GM21423 (cell line): ENCODE measurements around the gene ETV2.
A peak's percentile ranks its signal among the peaks of the same experiment; 100 is the strongest.
"Not testable (repeated sequence)": the region's sequence is repeated elsewhere in the genome, so short reads cannot be mapped to it uniquely, and the experiment has no call there.

Source experiments
- ATAC-seq: cut with Tn5 transposase; IDR thresholded peaks from one replicate; pipeline ENCODE4 v1.9.1; 2021; ENCODE audit warnings: mild to moderate bottlenecking, moderate library complexity; ENCODE audit not compliant: unreplicated experiment

ETV2 gene

DNA sequence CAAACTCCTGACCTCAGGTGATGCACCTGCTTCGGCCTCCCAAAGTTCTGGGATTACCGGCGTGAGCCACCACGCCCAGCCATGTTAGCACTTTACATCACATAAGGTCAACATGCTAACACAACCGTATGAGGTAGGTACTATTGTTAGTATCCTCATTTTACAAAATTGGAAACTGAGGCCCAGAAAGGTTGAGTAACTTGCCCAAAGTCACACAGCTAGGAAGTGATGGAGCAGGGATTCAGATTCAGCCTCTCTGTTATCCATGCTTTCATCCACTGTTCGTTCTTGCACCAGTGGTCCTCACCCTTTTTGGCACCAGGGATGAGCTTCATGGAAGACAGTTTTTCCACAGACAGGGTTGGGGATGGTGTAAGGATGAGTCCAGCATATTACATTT is 15.2 kb downstream of the ETV2 start:
- ATAC-seq = no peak

DNA sequence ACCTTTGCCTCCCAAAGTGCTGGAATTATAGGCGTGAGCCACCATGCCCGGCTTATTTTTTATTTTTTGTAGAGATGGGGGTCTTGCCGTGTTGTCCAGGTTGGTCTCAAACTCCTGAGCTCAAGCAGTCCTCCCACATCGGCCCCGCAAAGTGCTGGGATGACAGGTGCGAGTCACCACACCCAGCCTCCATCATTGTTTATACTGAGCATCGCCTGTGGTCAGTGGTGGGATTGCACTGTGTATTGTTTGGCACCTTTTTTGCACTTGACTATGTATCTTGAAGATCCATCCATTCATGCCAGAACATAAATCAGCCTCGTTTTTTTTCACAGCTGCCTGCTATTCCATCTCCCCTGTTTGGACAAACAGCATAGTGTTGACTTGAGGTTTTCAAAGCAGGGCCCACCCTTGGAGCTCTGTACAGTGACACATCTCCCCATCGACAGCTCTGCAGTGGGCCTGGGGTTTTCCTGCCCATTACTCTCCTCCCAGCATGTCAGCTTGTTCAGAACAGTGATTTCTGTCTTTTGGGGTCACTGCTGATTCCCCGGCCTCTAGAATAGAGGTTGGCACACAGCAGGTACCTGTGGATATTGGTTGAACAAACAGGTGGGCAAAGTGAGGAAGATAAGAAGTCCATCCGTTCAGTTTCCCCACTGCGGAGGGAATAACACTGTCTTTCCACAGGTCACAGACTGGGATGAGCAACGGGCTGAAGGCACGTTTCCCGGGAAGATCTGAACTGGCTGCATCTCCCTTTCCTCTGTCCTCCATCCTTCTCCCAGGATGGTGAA is 16.6 kb downstream of the ETV2 start:
- ATAC-seq = no peak

GRCh38 chr19:35661995-35662340 is 20.4 kb downstream of the ETV2 start:
- ATAC-seq = no peak

DNA sequence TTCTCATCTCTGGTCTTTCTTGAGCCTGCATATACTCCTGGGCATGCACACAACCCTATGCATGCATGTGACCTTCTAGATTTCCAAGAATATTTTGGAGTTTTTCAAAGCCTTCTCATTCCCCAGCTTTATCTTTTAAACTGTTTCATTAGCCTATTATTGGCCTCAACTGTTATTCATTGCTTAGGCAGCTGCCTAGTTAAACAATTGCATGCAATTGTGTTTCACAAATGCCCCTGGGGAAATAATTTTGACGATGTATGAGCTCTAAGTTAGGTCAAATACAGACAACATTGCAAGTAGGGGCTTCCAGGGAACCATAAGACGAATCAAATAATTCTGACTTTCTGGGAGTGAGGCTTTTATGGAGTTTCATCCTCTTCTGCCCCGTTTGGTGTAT is 22.4 kb downstream of the ETV2 start:
- no peak for ATAC-seq

GRCh38 chr19:35665157-35665556 is 23.6 kb downstream of the ETV2 start:
- no peak for ATAC-seq

GRCh38 chr19:35665604-35666003 is 24.1 kb downstream of the ETV2 start:
- no peak for ATAC-seq

DNA sequence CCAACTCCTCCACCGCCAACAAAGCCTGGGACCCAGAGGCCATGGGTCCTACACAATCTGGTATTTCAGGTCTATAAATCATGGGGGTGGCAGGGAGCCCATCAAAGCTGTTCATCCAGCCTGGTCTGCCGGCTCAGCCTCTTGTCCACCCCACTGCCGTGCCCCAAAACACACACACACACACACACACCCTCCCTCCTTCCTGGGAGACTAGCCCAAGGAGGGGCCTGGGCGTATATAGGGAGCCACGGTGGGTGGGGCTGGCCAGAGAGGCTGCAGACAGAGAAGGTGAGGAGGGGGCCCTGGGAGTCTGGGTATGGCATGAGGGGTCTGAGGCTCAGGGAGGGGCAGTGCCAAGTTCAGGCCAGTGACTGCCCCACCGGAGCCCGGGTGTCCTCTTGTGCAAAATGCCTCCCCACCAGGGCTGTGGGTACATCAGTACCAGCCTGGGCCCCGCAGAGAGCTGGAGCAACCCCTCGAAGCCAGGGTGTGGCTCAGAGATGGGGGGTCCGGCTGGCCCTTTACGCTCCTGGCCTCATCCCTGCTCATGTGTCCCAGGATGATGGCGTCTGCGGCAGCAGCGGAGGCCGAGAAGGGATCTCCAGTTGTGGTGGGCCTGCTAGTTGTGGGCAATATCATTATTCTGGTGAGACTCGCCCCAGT is 24.8 kb downstream of the ETV2 start, which contains the start of gene UPK1A:
TSS of gene UPK1A (plus strand) at position 267 of the 663 bp plus-strand sequence. CDS start at position 563, 296 bp downstream.
- ATAC-seq = no peak

DNA sequence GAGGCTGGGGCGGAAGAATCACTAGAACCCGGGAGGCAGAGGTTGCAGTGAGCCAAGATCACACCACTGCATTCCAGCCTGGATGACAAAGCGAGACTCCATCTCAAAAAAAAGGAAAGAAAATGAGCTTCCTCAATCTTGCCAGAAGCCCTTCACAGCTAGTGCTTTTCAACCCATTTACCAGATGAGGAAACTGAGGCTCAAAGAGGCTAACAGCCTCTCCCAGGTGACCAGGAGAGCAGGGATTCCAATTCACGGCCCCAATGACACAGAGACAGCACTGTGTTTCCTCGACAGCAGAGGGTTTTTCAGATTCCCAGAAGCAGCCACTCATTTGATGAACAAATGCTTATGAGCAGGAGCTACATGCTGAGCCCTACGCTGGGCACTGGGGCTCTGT is 28.0 kb downstream of the ETV2 start:
- no peak for ATAC-seq

GRCh38 chr19:35669974-35670373 is 28.4 kb downstream of the ETV2 start:
- no peak for ATAC-seq

- no peak for ATAC-seq
Measured at GRCh38 chr19:35670686-35671085, 29.1 kb downstream of the ETV2 start.

- ATAC-seq = no peak
Measured at GRCh38 chr19:35671818-35672217, 30.3 kb downstream of the ETV2 start.

- no peak for ATAC-seq
Measured at GRCh38 chr19:35673121-35673804, 31.7 kb downstream of the ETV2 start.

DNA sequence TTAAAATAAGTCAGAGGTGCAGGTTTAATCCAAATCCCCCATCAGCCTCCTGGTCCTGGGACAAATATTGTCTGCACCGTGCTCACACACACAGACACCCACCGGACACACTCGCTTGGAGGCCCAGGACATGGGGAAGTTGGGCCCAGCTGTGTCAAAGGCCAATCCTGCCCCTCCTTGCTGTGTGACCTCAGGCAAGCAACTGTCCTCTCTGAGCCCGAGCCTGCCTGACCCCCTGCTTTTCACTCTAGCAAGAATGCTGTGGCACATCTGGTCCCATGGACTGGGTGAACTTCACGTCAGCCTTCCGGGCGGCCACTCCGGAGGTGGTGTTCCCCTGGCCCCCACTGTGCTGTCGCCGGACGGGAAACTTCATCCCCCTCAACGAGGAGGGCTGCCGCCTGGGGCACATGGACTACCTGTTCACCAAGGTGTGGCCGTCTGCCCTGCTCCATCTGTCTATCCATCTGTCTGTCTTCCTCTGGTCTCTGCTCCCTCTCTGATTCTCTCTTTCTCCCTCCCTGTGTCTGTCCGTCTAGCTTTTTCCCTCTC is 34.1 kb downstream of the ETV2 start:
- no peak for ATAC-seq

DNA sequence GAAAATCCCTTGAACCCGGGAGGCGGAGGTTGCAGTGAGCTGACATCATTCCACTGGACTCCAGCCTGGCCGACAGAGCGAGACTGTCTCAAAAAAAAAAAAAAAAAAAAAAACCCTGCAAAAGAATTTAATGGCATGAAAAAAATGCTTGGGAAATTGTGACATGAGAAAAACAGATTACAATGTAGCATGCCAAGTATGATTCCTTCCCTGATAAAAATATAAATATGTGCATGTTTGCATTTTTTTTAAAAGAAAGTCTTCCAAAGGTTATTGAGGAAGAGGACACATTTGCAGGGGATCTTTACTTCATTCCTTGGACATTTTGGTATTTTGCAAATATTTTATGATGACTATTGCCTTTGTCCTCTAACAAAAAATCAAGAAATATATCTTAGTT is 48.3 kb downstream of the ETV2 start:
- ATAC-seq = no peak

DNA sequence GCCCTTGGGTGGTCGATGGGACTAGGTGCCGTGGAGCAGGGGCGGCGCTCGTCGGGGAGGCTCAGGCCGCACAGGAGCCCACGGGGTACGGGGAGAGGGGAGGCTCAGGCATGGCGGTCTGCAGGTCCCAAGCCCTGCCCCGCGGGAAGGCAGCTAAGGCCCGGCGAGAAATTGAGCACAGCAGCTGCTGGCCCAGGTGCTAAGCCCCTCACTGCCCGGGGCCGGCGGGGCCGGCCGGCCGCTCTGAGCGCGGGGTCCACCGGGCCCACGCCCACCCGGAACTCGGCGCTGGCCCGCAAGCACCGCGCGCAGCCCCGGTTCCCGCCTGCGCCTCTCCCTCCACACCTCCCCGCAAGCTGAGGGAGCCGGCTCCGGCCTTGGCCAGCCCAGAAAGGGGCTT is 49.6 kb downstream of the ETV2 start:
- not testable (repeated sequence) for ATAC-seq

DNA sequence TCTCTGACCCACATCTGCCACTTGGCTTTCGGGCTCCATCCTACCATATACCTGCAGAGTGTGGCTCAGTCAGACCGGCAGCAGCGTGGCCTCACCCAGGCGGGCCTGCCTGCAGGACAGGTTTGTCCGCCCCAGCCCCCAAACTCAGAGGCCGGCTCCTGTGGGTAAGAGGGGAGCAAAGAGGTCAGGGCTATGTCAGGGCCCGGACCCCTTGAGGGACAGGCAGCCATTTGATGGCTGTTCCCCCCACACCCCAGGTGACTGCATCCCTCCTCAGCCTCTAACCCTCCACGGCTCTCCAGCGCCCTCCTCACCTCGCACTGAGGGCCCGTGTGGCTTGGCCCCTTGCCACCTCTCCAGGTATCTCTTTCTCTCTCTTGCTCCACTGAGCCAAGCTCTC is 50.5 kb downstream of the ETV2 start:
- ATAC-seq = no peak

GRCh38 chr19:35693422-35693821 is 51.9 kb downstream of the ETV2 start:
- ATAC-seq = no peak

GRCh38 chr19:35693835-35694599 is 52.5 kb downstream of the ETV2 start:
- peak; percentile 77 for ATAC-seq
